ENCODE results near the gene LSM14A. TPM values are rescaled to one million over a fixed set of nuclear protein-coding genes. Genes with fewer than 3 reads are reported as not detected.

LSM14A gene
- total and polyA plus RNA-seq, 9 of the 15 experiments (the other 6 are each of a cell fraction or from before 2014, with no cell fraction given), result 19.5 to 150 (median 95.1) TPM

- TF ChIP-seq ARID4B (CRISPR knock-in tag; IDR thresholded peaks at IDR 0.05), result peak; percentile 73
- TF ChIP-seq ZBTB8A (IDR thresholded peaks at IDR 0.05; ENCODE audit: partially characterized antibody), result no peak
- TF ChIP-seq ZNF316 (IDR thresholded peaks at IDR 0.05), result no peak
- no peak for TF ChIP-seq HOXB6 (CRISPR knock-in tag; IDR thresholded peaks at IDR 0.05; ENCODE audit: borderline replicate concordance)
- TF ChIP-seq ZBTB1 (CRISPR knock-in tag; IDR thresholded peaks at IDR 0.05; ENCODE audit: borderline replicate concordance, low read depth), result no peak
- TF ChIP-seq ZBED1 (IDR thresholded peaks at IDR 0.05), result no peak
- TF ChIP-seq EP300 (IDR thresholded peaks at IDR 0.05; ENCODE audit: low read length), result no peak
- TF ChIP-seq MTA3 (IDR thresholded peaks at IDR 0.05; ENCODE audit: borderline replicate concordance), result peak; percentile 76; the same call in 1 of the 2 replicates
- no peak for TF ChIP-seq MTA1 (IDR thresholded peaks at IDR 0.05; ENCODE audit: borderline replicate concordance)
- no peak for TF ChIP-seq ARNT (IDR thresholded peaks at IDR 0.05)
- no peak for TF ChIP-seq PRPF4 (IDR thresholded peaks at IDR 0.05; ENCODE audit: insufficient read depth, low read depth, low read length, poor library complexity, severe bottlenecking)
- TF ChIP-seq TEAD4 (IDR thresholded peaks at IDR 0.05; ENCODE audit: low read length), result no peak
- TF ChIP-seq TEAD4 (CRISPR knock-in tag; IDR thresholded peaks at IDR 0.05; ENCODE audit: borderline replicate concordance), result no peak
- no peak for TF ChIP-seq NFIC (IDR thresholded peaks at IDR 0.05)
- no peak for TF ChIP-seq ZNF174 (CRISPR knock-in tag; IDR thresholded peaks at IDR 0.05)
- no peak for TF ChIP-seq ADNP (tag; IDR thresholded peaks at IDR 0.05)
- no peak for TF ChIP-seq NCOA4 (IDR thresholded peaks at IDR 0.05; ENCODE audit: partially characterized antibody)
- TF ChIP-seq HBP1 (CRISPR knock-in tag; IDR thresholded peaks at IDR 0.05), result no peak
- no peak for TF ChIP-seq KAT2B (IDR thresholded peaks at IDR 0.05; ENCODE audit: low read depth, low read length)
- TF ChIP-seq MYNN (IDR thresholded peaks at IDR 0.05), result no peak
- no peak for TF ChIP-seq MYNN (CRISPR knock-in tag; IDR thresholded peaks at IDR 0.05)
- no peak for TF ChIP-seq U2AF2 (optimal IDR thresholded peaks at IDR 0.05; ENCODE audit: low read depth, low read length)
- TF ChIP-seq ZNF354B (CRISPR knock-in tag; IDR thresholded peaks at IDR 0.05), result no peak
- no peak for TF ChIP-seq RHOXF2B (CRISPR knock-in tag; conservative IDR thresholded peaks at IDR 0.05)
- TF ChIP-seq FOXM1 (IDR thresholded peaks at IDR 0.05; ENCODE audit: low read depth), result no peak
- TF ChIP-seq FOXM1 (CRISPR knock-in tag; IDR thresholded peaks at IDR 0.05; ENCODE audit: low read depth), result no peak
- peak; percentile 75 for TF ChIP-seq SIN3B (IDR thresholded peaks at IDR 0.05; ENCODE audit: low read depth)
These were observed 82.6 kb downstream of the LSM14A start (continued) for GRCh38 chr19:34254698-34255432.

Measured in K562 (cell line).